K562 (cell line): ENCODE measurements around the gene PDE11A. TPM values are rescaled to one million over a fixed set of nuclear protein-coding genes. Genes with fewer than 3 reads are reported as not detected.

Source experiments
- ARID1B ChIP-seq: fragments of 450-650 bp; IDR thresholded peaks from 2 replicates; pipeline ENCODE4 v1.6.1; 2016; ENCODE audit warnings: antibody characterized with exemption, mild to moderate bottlenecking, inconsistent platforms
- CHD4 ChIP-seq: fragments of 200-600 bp; sonication (generic); IDR thresholded peaks from 3 replicates; pipeline ENCODE4 v1.6.1; 2012; ENCODE audit warnings: low read depth, mild to moderate bottlenecking, mixed read lengths, low read length, inconsistent platforms; ENCODE audit not compliant: insufficient read depth, insufficient replicate concordance, poor library complexity, severe bottlenecking
- CXXC5 ChIP-seq: fragments of 250-450 bp; sonication (Bioruptor Pico); IDR thresholded peaks from 2 replicates; pipeline ENCODE4 v1.8.0; 2022; ENCODE audit warnings: inconsistent platforms, mild to moderate bottlenecking, moderate library complexity
- EP300 ChIP-seq: IDR thresholded peaks from 2 replicates; pipeline ENCODE4 v1.6.1; 2012; ENCODE audit warnings: low read length, improper control_type of control experiment
- LEF1 ChIP-seq: fragments of 450-650 bp; IDR thresholded peaks from 2 replicates; pipeline ENCODE4 v1.6.1; 2016; ENCODE audit warnings: mild to moderate bottlenecking
- MTA3 ChIP-seq: fragments of 450-650 bp; formaldehyde crosslinking; IDR thresholded peaks from 2 replicates; pipeline ENCODE4 v1.6.1; 2017; ENCODE audit warnings: mild to moderate bottlenecking, borderline replicate concordance
- POLR2H ChIP-seq: IDR thresholded peaks from 2 replicates; pipeline ENCODE4 v1.6.1; 2016; ENCODE audit warnings: missing genetic modification characterization, low read depth, mild to moderate bottlenecking, control low read depth, missing compliant biosample characterization, moderate library complexity
- RAD51 ChIP-seq: fragments of 450-650 bp; IDR thresholded peaks from 2 replicates; pipeline ENCODE4 v1.7.1; 2016; ENCODE audit warnings: low read depth, mild to moderate bottlenecking, borderline replicate concordance
- SMAD3 ChIP-seq: fragments of 450-650 bp; formaldehyde crosslinking; conservative IDR thresholded peaks from 2 replicates; pipeline ENCODE4 v1.4.0; 2020; ENCODE audit warnings: mild to moderate bottlenecking
- SMAD4 ChIP-seq: fragments of 250-450 bp; sonication (Bioruptor Pico); conservative IDR thresholded peaks from 2 replicates; pipeline ENCODE4 v1.8.0; 2021; ENCODE audit warnings: inconsistent platforms, mild to moderate bottlenecking, moderate library complexity
- SMARCB1 ChIP-seq: IDR thresholded peaks from 2 replicates; pipeline ENCODE4 v1.6.1; 2011; ENCODE audit warnings: improper control_type of control experiment, low read depth; ENCODE audit not compliant: insufficient read length
- TCF7L2 ChIP-seq: fragments of 150-350 bp; IDR thresholded peaks from 2 replicates; pipeline ENCODE4 v1.6.1; 2016; ENCODE audit warnings: low read depth, mild to moderate bottlenecking, low read length, moderate library complexity
- polyA plus RNA-seq, 8 experiments: library from polyadenylated mRNA; depleted of rRNA in 4 of 8; stranded (reverse) in 5 of 8; unstranded in 3 of 8; fragments of >200 nt; fragmentation: Nextera tagmentation in 2 of 8; fragmentation: Illumina TruSeq in 1 of 8; extraction: Ambion mirVana in 2 of 8; extraction: Trizol in 1 of 8; gene quantifications; 2 replicates each; pipeline versions ENCODE4 v1.2.1 to v1.2.3, GENCODE V29; 2011 to 2014; ENCODE audit warnings: inconsistent platforms in 1 of 8, missing spikeins in 1 of 8
- total RNA-seq, 7 experiments: library from RNA; depleted of rRNA in 6 of 7; stranded (reverse); fragments of >200 nt in 6 of 7; fragmentation: Illumina TruSeq in 2 of 7; extraction: Trizol in 2 of 7; gene quantifications; 2 replicates each; pipeline versions ENCODE4 v1.2.1 to v1.2.3, GENCODE V29; 2011 to 2021; ENCODE audit warnings: low replicate concordance in 1 of 7
- TF ChIP-seq, protein P1 (sequence below): fragments of 250-450 bp; sonication (Bioruptor Pico); IDR thresholded peaks from 2 replicates; pipeline ENCODE4 v1.8.0; 2022; ENCODE audit warnings: moderate library complexity, mild to moderate bottlenecking, inconsistent platforms
- TF ChIP-seq, protein P2 (sequence below): sonication (generic); formaldehyde crosslinking; IDR thresholded peaks from 2 replicates; pipeline ENCODE4 v1.9.0; 2022; ENCODE audit warnings: mild to moderate bottlenecking, missing genetic modification reagents
- TF ChIP-seq, protein P3 (sequence below), 3 experiments: IDR thresholded peaks in 2 of 3; conservative IDR thresholded peaks in 1 of 3; 2 replicates each; pipeline ENCODE4 v1.5.1; 2011 to 2012; ENCODE audit warnings: low read length in 3 of 3, mild to moderate bottlenecking in 3 of 3, control low read depth in 2 of 3, improper control_type of control experiment in 1 of 3, inconsistent platforms in 1 of 3, low read depth in 1 of 3, mixed read lengths in 1 of 3, moderate library complexity in 1 of 3; ENCODE audit not compliant: insufficient read depth in 2 of 3
- TF ChIP-seq, protein P4 (sequence below), 2 experiments: IDR thresholded peaks; 2 replicates each; pipeline ENCODE4 v1.6.1; 2011; ENCODE audit warnings: borderline replicate concordance in 1 of 2, control low read depth in 1 of 2, low read depth in 1 of 2, low read length in 1 of 2, mild to moderate bottlenecking in 1 of 2, mixed read lengths in 1 of 2, moderate library complexity in 1 of 2; ENCODE audit not compliant: insufficient read depth in 1 of 2, insufficient read length in 1 of 2, poor library complexity in 1 of 2, severe bottlenecking in 1 of 2; ENCODE audit errors: extremely low read depth in 1 of 2

The PDE11A gene
- total and polyA plus RNA-seq, 9 of the 15 experiments (the other 6 are each of a cell fraction or from before 2014, with no cell fraction given): 3.2 to 22.1 (median 5.7) TPM

DNA sequence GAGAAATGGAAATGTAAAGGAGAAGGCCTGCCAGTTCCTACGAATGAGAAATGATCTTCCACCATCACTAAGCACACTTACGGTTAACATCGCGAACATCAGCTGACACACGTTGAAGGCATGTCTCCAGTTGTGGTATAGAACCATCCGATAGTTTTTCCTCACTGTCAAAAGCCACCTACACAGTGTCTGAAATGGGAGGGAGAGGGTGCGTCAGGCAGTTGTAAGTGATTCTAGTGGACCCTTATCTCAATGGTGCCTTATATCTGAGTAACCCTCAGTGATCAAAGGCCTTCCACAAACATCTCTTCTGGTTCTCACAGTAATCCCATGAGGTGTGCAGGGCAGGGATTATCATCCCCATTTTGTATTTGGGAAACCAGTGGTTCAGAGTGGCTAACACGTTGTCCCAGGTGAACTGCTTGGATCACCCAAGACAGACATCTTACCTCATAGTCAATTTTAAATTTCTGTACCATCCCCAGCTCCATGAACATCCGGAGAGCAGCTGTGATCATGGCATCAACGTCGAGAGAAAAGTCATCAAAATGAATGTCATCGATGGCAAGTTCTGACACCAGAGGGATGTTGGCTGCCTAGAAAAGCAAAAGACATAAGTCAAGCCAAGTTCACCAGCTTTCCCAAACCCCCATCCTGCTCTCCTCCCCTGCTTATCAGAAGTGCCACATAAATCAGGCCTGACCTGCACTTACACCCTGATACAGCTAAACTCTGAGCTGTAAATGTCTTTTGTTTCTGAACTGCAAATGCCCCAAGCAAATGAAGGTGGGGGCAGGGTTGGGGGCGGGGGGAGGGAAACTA lies 344.8 kb downstream of the PDE11A start (continued):
- TF ChIP-seq, protein P1, sequence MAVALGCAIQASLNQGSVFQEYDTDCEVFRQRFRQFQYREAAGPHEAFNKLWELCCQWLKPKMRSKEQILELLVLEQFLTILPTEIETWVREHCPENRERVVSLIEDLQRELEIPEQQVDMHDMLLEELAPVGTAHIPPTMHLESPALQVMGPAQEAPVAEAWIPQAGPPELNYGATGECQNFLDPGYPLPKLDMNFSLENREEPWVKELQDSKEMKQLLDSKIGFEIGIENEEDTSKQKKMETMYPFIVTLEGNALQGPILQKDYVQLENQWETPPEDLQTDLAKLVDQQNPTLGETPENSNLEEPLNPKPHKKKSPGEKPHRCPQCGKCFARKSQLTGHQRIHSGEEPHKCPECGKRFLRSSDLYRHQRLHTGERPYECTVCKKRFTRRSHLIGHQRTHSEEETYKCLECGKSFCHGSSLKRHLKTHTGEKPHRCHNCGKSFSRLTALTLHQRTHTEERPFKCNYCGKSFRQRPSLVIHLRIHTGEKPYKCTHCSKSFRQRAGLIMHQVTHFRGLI (CRISPR knock-in tag): peak; percentile 78; the same call in 1 of the 2 replicates
- peak; percentile 27; the same call in 1 of the 2 replicates for TF ChIP-seq RAD51
- TF ChIP-seq, protein P2, sequence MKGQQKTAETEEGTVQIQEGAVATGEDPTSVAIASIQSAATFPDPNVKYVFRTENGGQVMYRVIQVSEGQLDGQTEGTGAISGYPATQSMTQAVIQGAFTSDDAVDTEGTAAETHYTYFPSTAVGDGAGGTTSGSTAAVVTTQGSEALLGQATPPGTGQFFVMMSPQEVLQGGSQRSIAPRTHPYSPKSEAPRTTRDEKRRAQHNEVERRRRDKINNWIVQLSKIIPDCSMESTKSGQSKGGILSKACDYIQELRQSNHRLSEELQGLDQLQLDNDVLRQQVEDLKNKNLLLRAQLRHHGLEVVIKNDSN (CRISPR knock-in tag): no peak
- TF ChIP-seq CXXC5: peak; percentile 33; the same call in 1 of the 2 replicates
- peak; percentile 27; the same call in 1 of the 2 replicates for TF ChIP-seq MTA3
- TF ChIP-seq SMAD3: no peak
- TF ChIP-seq, protein P3, sequence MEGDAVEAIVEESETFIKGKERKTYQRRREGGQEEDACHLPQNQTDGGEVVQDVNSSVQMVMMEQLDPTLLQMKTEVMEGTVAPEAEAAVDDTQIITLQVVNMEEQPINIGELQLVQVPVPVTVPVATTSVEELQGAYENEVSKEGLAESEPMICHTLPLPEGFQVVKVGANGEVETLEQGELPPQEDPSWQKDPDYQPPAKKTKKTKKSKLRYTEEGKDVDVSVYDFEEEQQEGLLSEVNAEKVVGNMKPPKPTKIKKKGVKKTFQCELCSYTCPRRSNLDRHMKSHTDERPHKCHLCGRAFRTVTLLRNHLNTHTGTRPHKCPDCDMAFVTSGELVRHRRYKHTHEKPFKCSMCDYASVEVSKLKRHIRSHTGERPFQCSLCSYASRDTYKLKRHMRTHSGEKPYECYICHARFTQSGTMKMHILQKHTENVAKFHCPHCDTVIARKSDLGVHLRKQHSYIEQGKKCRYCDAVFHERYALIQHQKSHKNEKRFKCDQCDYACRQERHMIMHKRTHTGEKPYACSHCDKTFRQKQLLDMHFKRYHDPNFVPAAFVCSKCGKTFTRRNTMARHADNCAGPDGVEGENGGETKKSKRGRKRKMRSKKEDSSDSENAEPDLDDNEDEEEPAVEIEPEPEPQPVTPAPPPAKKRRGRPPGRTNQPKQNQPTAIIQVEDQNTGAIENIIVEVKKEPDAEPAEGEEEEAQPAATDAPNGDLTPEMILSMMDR (IDR thresholded peaks at IDR 0.05 in 2 of 3, conservative IDR thresholded peaks at IDR 0.05 in 1 of 3; ENCODE audit: insufficient read depth in 2 of 3, low read depth in 1 of 3, low read length in 3 of 3): 0 out of 6 replicates have a peak, but pooled peaks of 1 of the 3 experiments have one; percentile 1
- no peak for TF ChIP-seq POLR2H (tag)
- TF ChIP-seq TCF7L2: no peak
- TF ChIP-seq SMAD4: peak; percentile 75; the same call in 1 of the 2 replicates
- peak; percentile 82 for TF ChIP-seq ARID1B
- TF ChIP-seq, protein P4, sequence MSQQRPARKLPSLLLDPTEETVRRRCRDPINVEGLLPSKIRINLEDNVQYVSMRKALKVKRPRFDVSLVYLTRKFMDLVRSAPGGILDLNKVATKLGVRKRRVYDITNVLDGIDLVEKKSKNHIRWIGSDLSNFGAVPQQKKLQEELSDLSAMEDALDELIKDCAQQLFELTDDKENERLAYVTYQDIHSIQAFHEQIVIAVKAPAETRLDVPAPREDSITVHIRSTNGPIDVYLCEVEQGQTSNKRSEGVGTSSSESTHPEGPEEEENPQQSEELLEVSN (IDR thresholded peaks at IDR 0.05; ENCODE audit: borderline replicate concordance in 1 of 2, extremely low read depth in 1 of 2, insufficient read depth in 1 of 2, insufficient read length in 1 of 2, low read depth in 1 of 2, low read length in 1 of 2, poor library complexity in 1 of 2, severe bottlenecking in 1 of 2): peak in 1 of 2 experiments; percentile 37
- TF ChIP-seq SMARCB1: peak; percentile 22
- TF ChIP-seq LEF1: peak; percentile 92
- TF ChIP-seq CHD4: no peak
- peak; percentile 93 for TF ChIP-seq EP300
